Activated naive CD4-positive, alpha-beta T cell treated with anti-CD3 and anti-CD28 coated beads, Interleukin-2, amount 50 U/mL, for 24 hours (primary cell): ENCODE results near the gene CCL16.
"Not testable (repeated sequence)": the region's sequence is repeated elsewhere in the genome, so short reads cannot be mapped to it uniquely, and the experiment has no call there.

ENCODE experiments used
- H3K27ac Mint-ChIP-seq: one replicate; pipeline ENCODE4 v1.8.0; 2021; ENCODE audit warnings: mild to moderate bottlenecking, mixed read lengths
- H3K27me3 Mint-ChIP-seq: one replicate; pipeline ENCODE4 v1.8.0; 2021; ENCODE audit warnings: mixed read lengths
- H3K36me3 Mint-ChIP-seq: one replicate; pipeline ENCODE4 v1.8.0; 2021; ENCODE audit warnings: mixed read lengths
- H3K4me1 Mint-ChIP-seq: one replicate; pipeline ENCODE4 v1.8.0; 2021; ENCODE audit warnings: mixed read lengths
- H3K4me3 Mint-ChIP-seq: one replicate; pipeline ENCODE4 v1.8.0; 2021; ENCODE audit warnings: mild to moderate bottlenecking, mixed read lengths
- H3K9me3 Mint-ChIP-seq: one replicate; pipeline ENCODE4 v1.8.0; 2021; ENCODE audit warnings: mixed read lengths

CCL16 gene

DNA sequence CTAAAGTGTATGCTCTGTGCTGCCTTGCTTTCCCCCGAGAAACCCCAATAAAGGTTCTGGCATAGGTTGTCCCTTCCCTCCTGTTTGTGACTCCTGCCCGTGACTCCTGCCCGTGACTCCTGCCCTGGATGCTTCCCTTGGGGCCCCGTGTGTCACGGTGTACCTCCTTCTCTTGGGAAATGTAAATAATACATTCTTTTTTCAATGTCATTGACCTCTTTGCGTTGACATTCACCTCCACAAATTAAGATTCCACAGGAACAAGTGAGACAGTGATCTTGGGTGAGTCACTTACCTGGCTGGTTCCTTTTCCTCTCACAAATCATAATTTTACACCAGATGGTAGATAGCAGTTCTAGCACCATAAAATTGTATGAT is 19.4 kb upstream of the CCL16 start:
- H3K36me3 Mint-ChIP-seq, result no peaks in the 10 kb centered on the region
- H3K4me3 Mint-ChIP-seq, result no peak overlapping the region
- H3K9me3 Mint-ChIP-seq, result no peaks in the 10 kb centered on the region

DNA sequence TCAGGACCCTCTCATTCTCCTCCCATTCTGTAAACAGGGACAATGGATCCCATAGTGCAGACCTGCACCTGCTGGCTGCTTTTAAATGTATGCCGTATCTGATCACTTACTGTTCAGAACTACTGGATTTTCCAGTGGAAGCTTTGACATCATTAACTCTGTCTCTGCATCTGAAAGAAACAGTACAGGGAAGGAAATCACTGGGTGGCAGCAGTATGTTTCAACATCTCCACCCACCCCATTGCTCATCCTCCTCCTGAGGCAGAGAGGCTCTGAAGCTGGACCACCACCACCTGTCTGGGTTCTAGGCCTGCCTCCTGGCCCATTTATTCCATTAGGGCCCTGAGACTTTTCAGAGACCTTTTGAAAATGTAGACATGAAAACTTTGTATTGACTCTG is 17.5 kb upstream of the CCL16 start:
- H3K27ac Mint-ChIP-seq, result no peak overlapping the region
- H3K27me3 Mint-ChIP-seq, result peaks cover 9% of the 10 kb centered on the region
- H3K4me3 Mint-ChIP-seq, result no peak overlapping the region
- no peaks in the 10 kb centered on the region for H3K36me3 Mint-ChIP-seq
- H3K9me3 Mint-ChIP-seq, result no peaks in the 10 kb centered on the region
- H3K4me1 Mint-ChIP-seq, result no peaks in the 10 kb centered on the region

More for the DNA sequence above, 19.4 kb upstream of the CCL16 start:
- no peak overlapping the region for H3K27ac Mint-ChIP-seq
- H3K4me1 Mint-ChIP-seq, result peaks cover 5% of the 10 kb centered on the region
- peaks cover 6% of the 10 kb centered on the region for H3K27me3 Mint-ChIP-seq

DNA sequence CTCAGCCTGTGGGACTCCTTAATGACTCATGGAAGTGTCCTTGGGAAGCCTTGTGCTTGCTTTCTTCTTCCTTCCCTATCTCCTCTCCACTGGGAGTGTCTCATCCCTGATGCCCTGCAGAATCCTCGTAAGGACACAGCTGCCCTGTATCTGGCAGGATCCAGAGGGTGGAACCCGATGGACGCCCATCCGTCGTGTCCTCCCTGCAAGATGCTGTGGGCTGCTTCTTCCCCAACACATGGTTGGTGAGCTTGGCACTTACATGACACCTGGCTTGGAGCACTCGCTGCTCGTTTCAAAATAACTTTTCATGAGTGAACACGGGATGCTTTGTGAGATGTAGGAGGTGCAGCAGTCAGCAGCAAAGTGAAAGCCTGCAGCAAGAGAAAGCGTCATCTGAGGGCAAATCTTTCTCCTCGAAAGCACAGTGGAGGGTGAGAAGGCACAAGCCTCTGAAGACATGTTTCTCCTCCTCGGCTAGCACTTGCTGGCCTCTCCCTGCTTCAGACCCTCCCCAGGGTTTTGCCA is 16.8 kb upstream of the CCL16 start:
- H3K27me3 Mint-ChIP-seq, result peaks cover 7% of the 10 kb centered on the region
- no peak overlapping the region for H3K4me3 Mint-ChIP-seq
- H3K4me1 Mint-ChIP-seq, result no peaks in the 10 kb centered on the region
- H3K36me3 Mint-ChIP-seq, result no peaks in the 10 kb centered on the region
- no peak overlapping the region for H3K27ac Mint-ChIP-seq
- H3K9me3 Mint-ChIP-seq, result no peaks in the 10 kb centered on the region

DNA sequence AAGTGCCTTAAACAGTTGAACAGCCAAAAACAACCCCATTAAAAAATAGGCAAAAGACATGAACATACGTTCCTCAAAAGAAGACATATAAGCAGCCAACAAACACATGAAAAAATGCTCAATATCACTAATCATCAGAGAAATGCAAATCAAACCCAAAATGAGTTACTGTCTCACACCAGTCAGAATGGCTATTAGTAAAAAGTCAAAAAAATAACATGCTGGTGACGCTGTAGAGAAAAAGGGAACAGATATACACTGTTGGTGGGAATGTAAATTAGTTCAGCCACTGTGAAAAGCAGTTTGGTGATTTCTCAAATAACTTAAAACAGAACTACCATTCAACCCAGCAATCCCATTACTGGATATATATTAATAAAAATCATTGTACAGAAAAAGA is 14.0 kb upstream of the CCL16 start:
- H3K4me1 Mint-ChIP-seq, H3K36me3 Mint-ChIP-seq: not testable (repeated sequence)

DNA sequence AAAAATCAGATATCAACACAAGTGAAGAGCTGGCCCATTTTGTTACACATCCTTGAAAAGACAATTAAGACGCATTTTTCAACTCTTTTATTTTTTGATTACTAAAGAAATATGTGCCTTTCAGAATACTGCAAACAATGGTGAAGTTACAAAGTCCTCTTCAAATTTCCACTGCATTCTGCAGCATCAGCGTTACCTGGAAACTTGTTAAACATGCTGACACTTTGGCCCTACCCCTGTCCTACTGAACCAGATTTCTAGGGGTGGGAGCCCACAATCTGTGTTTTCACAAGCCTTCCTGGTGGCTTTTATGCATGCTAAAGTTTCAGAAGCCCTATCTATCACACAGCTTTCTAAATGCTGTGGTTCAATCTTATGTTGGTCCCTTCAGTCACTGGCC is 9.8 kb upstream of the CCL16 start:
- Mint-ChIP-seq H3K4me1 (no peaks in the 10 kb centered on the region), H3K27me3 (peaks cover 12% of the 10 kb centered on the region), H3K27ac (no peak overlapping the region), H3K9me3 (peaks cover 10% of the 10 kb centered on the region), H3K36me3 (no peaks in the 10 kb centered on the region), H3K4me3 (no peak overlapping the region)

More for the DNA sequence above, 14.0 kb upstream of the CCL16 start:
- H3K27ac Mint-ChIP-seq, H3K4me3 Mint-ChIP-seq, H3K9me3 Mint-ChIP-seq: not testable (repeated sequence)
- peaks cover 12% of the 10 kb centered on the region for H3K27me3 Mint-ChIP-seq

DNA sequence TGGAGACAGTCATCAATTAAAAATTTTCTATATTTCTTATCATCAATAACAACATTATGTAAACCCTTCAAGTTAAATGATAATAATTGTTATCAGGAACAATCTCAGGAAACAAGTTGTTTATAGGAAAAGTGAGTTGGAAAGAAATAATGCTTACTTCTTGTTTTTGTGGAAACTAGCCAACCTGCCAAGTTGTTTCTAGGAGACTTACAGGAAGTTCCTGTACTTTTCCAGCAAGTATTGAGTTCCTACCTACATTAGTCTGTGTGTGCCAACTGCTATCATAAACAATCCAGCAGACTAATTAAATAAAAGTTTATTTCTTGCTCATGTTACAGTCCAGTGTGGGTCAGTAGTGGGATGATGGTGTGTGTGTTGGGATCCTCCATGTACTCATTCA is 6.9 kb upstream of the CCL16 start:
- Mint-ChIP-seq H3K4me3 (no peak overlapping the region), H3K9me3 (peaks cover 10% of the 10 kb centered on the region), H3K27ac (no peak overlapping the region), H3K4me1 (no peaks in the 10 kb centered on the region), H3K36me3 (no peaks in the 10 kb centered on the region), H3K27me3 (peaks cover 9% of the 10 kb centered on the region)

GRCh38 chr17:35986643-35987042 is 5.3 kb upstream of the CCL16 start, which contains the start of gene CCL14:
CCL14 (minus strand) TSS chr17:35986729; CDS start chr17:35986649, 80 bp downstream.
- no peaks in the 10 kb centered on the region for H3K36me3 Mint-ChIP-seq
- H3K9me3 Mint-ChIP-seq, result peaks cover 10% of the 10 kb centered on the region
- H3K27me3 Mint-ChIP-seq, result peaks cover 2% of the 10 kb centered on the region
- no peaks in the 10 kb centered on the region for H3K4me1 Mint-ChIP-seq
- no peak within 1 kb of the TSS for H3K4me3 Mint-ChIP-seq
- no peak within 1 kb of the TSS for H3K27ac Mint-ChIP-seq

DNA sequence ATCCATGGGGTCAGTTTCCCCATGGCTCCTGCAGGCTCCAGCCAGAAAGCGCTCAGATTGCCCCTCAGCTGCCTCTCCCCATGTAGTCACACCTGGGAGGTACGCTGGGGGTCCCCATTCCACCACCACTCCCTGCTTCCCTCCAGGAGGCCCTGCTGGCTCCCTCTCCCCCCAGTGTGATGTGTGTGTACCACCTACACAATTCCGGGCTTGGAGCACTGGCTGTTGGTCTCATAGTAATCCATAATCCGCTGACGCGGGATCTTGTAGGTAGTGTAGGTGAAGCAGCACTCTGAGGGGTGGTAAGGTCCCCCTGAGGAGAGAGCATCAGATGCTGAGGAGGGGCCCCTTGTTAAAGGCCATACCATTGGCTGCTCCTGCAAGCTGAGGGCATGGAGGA is 2.8 kb upstream of the CCL16 start:
- Mint-ChIP-seq H3K27ac (no peak overlapping the region), H3K9me3 (peaks cover 5% of the 10 kb centered on the region), H3K4me3 (no peak overlapping the region), H3K27me3 (no peaks in the 10 kb centered on the region), H3K4me1 (no peaks in the 10 kb centered on the region), H3K36me3 (no peaks in the 10 kb centered on the region)

DNA sequence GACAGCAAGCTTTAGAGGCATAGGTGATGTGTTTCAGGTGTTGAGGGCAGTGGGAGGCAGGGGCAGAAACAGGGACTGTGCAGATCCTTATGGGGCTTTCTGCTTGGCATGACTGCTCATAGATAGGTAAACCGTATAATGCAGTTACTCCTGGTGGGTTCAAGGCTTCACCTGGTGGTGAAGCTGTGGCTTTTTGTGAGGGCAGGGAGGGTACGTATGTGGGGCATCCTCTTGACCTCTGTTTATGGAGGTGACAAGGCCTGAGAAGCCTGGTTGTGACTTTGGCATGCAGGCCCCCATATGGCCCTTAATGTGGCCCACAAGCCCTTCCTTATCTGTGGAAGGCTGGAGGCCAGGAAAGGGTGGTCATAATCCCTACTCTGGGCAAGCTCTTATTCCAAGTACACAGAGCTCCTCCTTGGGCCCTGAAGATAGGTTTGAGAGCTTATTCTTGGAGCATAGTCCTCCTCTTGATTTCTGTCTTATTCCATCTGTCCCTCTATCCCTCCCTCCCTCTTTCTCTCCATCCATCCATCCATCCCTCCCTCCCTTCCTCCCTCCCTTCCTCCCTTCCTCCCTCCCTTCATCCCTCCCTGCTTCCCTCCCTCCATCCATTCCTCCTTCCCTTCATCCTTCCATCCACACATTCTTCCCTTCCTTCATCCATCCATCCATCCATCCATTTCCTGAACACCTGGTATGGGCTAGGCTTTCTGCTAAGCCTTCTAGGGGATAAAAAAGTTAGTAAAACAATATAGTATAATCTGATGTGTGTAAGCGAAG is 1.3 kb upstream of the CCL16 start:
- Mint-ChIP-seq H3K4me3 (no peak overlapping the region), H3K4me1 (no peaks in the 10 kb centered on the region), H3K27ac (no peak overlapping the region)

DNA sequence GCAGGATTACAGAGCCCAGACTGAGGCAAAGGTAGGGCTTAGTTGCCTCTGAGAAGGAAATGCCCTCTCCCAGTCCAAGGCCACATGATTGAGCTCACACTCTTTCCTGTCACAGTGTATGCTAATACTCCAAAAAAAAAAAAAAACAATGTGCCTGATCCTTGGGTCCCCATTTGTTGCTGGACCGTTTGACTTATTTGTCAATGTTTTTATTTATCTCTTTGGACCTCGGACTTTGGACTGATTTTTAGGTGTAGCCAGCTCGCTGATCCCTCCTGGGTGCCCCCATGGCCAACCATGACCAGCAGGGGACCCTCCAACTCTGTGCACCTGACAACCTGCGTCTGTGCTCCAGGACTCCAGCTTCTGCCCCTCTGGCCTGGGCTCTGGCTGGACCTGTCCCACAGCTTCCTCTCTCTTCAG is 622 bp upstream of the CCL16 start:
- no peaks in the 10 kb centered on the region for H3K4me1 Mint-ChIP-seq
- H3K27ac Mint-ChIP-seq, result no peak overlapping the region
- peaks cover 2% of the 10 kb centered on the region for H3K27me3 Mint-ChIP-seq

More for the DNA sequence above, 1.3 kb upstream of the CCL16 start:
- Mint-ChIP-seq H3K27me3 (peaks cover 2% of the 10 kb centered on the region), H3K36me3 (no peaks in the 10 kb centered on the region), H3K9me3 (no peaks in the 10 kb centered on the region)

GRCh38 chr17:35978346-35978745 is 3.0 kb downstream of the CCL16 start:
- Mint-ChIP-seq H3K4me1 (no peaks in the 10 kb centered on the region), H3K36me3 (no peaks in the 10 kb centered on the region), H3K9me3 (no peaks in the 10 kb centered on the region), H3K27ac (no peak overlapping the region), H3K27me3 (peaks cover 4% of the 10 kb centered on the region), H3K4me3 (no peak overlapping the region)

More for the DNA sequence above, 622 bp upstream of the CCL16 start:
- no peak overlapping the region for H3K4me3 Mint-ChIP-seq
- no peaks in the 10 kb centered on the region for H3K36me3 Mint-ChIP-seq
- no peaks in the 10 kb centered on the region for H3K9me3 Mint-ChIP-seq

- H3K4me1 Mint-ChIP-seq, result no peaks in the 10 kb centered on the region
- peaks cover 4% of the 10 kb centered on the region for H3K27me3 Mint-ChIP-seq
- H3K36me3 Mint-ChIP-seq, result no peaks in the 10 kb centered on the region
- no peak overlapping the region for H3K4me3 Mint-ChIP-seq
- H3K9me3 Mint-ChIP-seq, result no peaks in the 10 kb centered on the region
- H3K27ac Mint-ChIP-seq, result no peak overlapping the region
Observed at GRCh38 chr17:35977509-35977908, 3.8 kb downstream of the CCL16 start.

- Mint-ChIP-seq H3K27ac (no peak overlapping the region), H3K27me3 (peaks cover 4% of the 10 kb centered on the region), H3K36me3 (no peaks in the 10 kb centered on the region), H3K4me3 (no peak overlapping the region), H3K9me3 (no peaks in the 10 kb centered on the region), H3K4me1 (no peaks in the 10 kb centered on the region)
Observed at GRCh38 chr17:35973333-35974260, 7.7 kb downstream of the CCL16 start.

DNA sequence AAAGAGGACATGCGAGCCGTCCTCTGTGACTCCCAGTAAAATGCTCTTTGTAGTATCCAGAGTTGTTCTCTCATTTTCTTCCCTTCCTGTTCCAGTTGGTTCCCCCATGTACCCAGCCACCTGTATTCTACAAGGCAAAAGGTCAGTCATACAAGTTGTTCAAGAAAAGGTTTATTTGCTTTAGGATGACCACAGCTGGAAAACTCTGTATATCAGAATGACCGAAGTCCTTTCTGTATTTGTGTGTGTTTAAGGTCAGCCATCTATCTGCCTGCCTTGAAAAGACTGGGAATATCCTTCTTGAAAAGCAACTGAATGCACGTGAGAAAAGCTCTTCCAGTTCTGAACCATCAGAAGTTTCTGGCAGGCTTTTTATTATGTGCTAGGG is 8.4 kb downstream of the CCL16 start:
- Mint-ChIP-seq H3K4me1 (no peaks in the 10 kb centered on the region), H3K4me3 (no peak overlapping the region), H3K36me3 (no peaks in the 10 kb centered on the region), H3K27me3 (peaks cover 4% of the 10 kb centered on the region), H3K9me3 (no peaks in the 10 kb centered on the region), H3K27ac (no peak overlapping the region)

GRCh38 chr17:35972535-35972934 is 8.8 kb downstream of the CCL16 start:
- Mint-ChIP-seq H3K4me1 (no peaks in the 10 kb centered on the region), H3K27me3 (peaks cover 1% of the 10 kb centered on the region), H3K36me3 (no peaks in the 10 kb centered on the region), H3K4me3 (no peak overlapping the region), H3K9me3 (no peaks in the 10 kb centered on the region), H3K27ac (no peak overlapping the region)

GRCh38 chr17:35972066-35972465 is 9.2 kb downstream of the CCL16 start:
- peaks cover 1% of the 10 kb centered on the region for H3K27me3 Mint-ChIP-seq
- no peaks in the 10 kb centered on the region for H3K36me3 Mint-ChIP-seq
- H3K4me3 Mint-ChIP-seq, result no peak overlapping the region
- H3K9me3 Mint-ChIP-seq, result no peaks in the 10 kb centered on the region
- no peak overlapping the region for H3K27ac Mint-ChIP-seq
- H3K4me1 Mint-ChIP-seq, result no peaks in the 10 kb centered on the region
